T47D (cell line): ENCODE data around the gene HIBCH.
"Not testable (repeated sequence)": the region's sequence is repeated elsewhere in the genome, so short reads cannot be mapped to it uniquely, and the experiment has no call there.

Source experiments
- DNase-seq, 2 experiments: peaks; one replicate each; pipeline versions ENCODE4 v3.0.0 to v3.0.0-alpha.2; 2011 to 2012; ENCODE audit warnings: low read depth in 1 of 2, low spot score in 1 of 2
- JUND ChIP-seq: IDR thresholded peaks from 2 replicates; pipeline ENCODE4 v1.6.1; 2012; ENCODE audit warnings: low read depth
- in situ Hi-C: cut with HindIII; loops from 2 replicates; pipeline ENCODE4 v1.10.0; 2016; ENCODE audit warnings: low sequenced_read_pairs, low pct_unique_long_range_greater_than_20kb

HIBCH gene

GRCh38 chr2:190319555-190320498 is at the start of gene HIBCH:
TSS of gene HIBCH (minus strand) at chr2:190319826. CDS start at chr2:190319750, 76 bp downstream.
- no peak for TF ChIP-seq JUND
- DNase-seq = peak; percentile 55 to 99
- in situ Hi-C loops = no loop called here

GRCh38 chr2:190367091-190367490 is 47.5 kb upstream of the HIBCH start:
- no peak for DNase-seq
- TF ChIP-seq JUND = no peak
- in situ Hi-C loops = no loop called here

GRCh38 chr2:190366248-190366753 is 46.7 kb upstream of the HIBCH start:
- TF ChIP-seq JUND = no peak
- DNase-seq = no peak
- in situ Hi-C loops = no loop called here

GRCh38 chr2:190365499-190366204 is 46.0 kb upstream of the HIBCH start:
- DNase-seq = no peak
- in situ Hi-C loops = no loop called here
- no peak for TF ChIP-seq JUND

- in situ Hi-C loops = no loop called here
- TF ChIP-seq JUND = no peak
- DNase-seq = no peak
Observed at GRCh38 chr2:190362894-190363293, 43.3 kb upstream of the HIBCH start.

- DNase-seq = no peak
- in situ Hi-C loops = no loop called here
- no peak for TF ChIP-seq JUND
Observed at GRCh38 chr2:190361572-190361971, 41.9 kb upstream of the HIBCH start.

- TF ChIP-seq JUND = no peak
- in situ Hi-C loops = no loop called here
- no peak for DNase-seq
Observed at GRCh38 chr2:190360965-190361364, 41.3 kb upstream of the HIBCH start.

GRCh38 chr2:190360561-190360960 is 40.9 kb upstream of the HIBCH start:
- TF ChIP-seq JUND = no peak
- DNase-seq = no peak
- in situ Hi-C loops = no loop called here

- DNase-seq, in situ Hi-C loops: not testable (repeated sequence)
Observed at GRCh38 chr2:190358655-190359448, 39.2 kb upstream of the HIBCH start.

- no peak for DNase-seq
- TF ChIP-seq JUND = no peak
- in situ Hi-C loops = no loop called here
Observed at GRCh38 chr2:190357600-190357999, 38.0 kb upstream of the HIBCH start.

GRCh38 chr2:190355968-190356644 is 36.5 kb upstream of the HIBCH start:
- no peak for TF ChIP-seq JUND
- no peak for DNase-seq
- in situ Hi-C loops = no loop called here
